VCaP (cell line): ENCODE results near the gene B4GALT1.

ENCODE experiments used
- H3K27ac ChIP-seq: fragments of 450-650 bp; 2 replicates; pipeline ENCODE4 v1.5.1; 2017
- CTCF ChIP-seq: fragments of 450-650 bp; conservative IDR thresholded peaks from 2 replicates; pipeline ENCODE4 v1.5.1; 2017; ENCODE audit warnings: mild to moderate bottlenecking, moderate library complexity

The B4GALT1 gene

GRCh38 chr9:33164138-33164809, 2.9 kb downstream of the B4GALT1 start:
- TF ChIP-seq CTCF, result no peak
- H3K27ac ChIP-seq, result peak overlapping the region; percentile 81; the same call in 1 of the 2 replicates

GRCh38 chr9:33163433-33164137, 3.6 kb downstream of the B4GALT1 start:
- H3K27ac ChIP-seq, result peak overlapping the region; percentile 81
- TF ChIP-seq CTCF, result no peak

GRCh38 chr9:33162721-33163311, 4.3 kb downstream of the B4GALT1 start:
- H3K27ac ChIP-seq, result peak overlapping the region; percentile 81
- no peak for TF ChIP-seq CTCF

- peak overlapping the region; percentile 81 for H3K27ac ChIP-seq
- TF ChIP-seq CTCF, result no peak
These were observed 5.5 kb downstream of the B4GALT1 start for GRCh38 chr9:33161589-33162132.

- peak overlapping the region; percentile 81 for H3K27ac ChIP-seq
These were observed 6.0 kb downstream of the B4GALT1 start for GRCh38 chr9:33161011-33161588.

GRCh38 chr9:33160446-33160845, 6.7 kb downstream of the B4GALT1 start:
- peak overlapping the region; percentile 81 for H3K27ac ChIP-seq

More at GRCh38 chr9:33161011-33161588, 6.0 kb downstream of the B4GALT1 start:
- TF ChIP-seq CTCF, result no peak

GRCh38 chr9:33159777-33160127, 7.4 kb downstream of the B4GALT1 start:
- TF ChIP-seq CTCF, result no peak
- H3K27ac ChIP-seq, result peak overlapping the region; percentile 81; the same call in 1 of the 2 replicates
